ENCODE results near the gene PHF8.

PHF8 gene

GRCh38 chrX:54044126-54044876 lies at the start of gene PHF8:
TSS of gene PHF8 (minus strand) at chrX:54044473. CDS start at chrX:54042728, 1,745 bp downstream.
- DNase-seq = peak; percentile 91

- no peak for DNase-seq
Observed at GRCh38 chrX:54093571-54093970, 49.3 kb upstream of the PHF8 start.

- no peak for DNase-seq
Observed at GRCh38 chrX:54093159-54093558, 48.9 kb upstream of the PHF8 start.

- DNase-seq = no peak
Observed at GRCh38 chrX:54090880-54091279, 46.6 kb upstream of the PHF8 start.

GRCh38 chrX:54089191-54089590 lies 44.9 kb upstream of the PHF8 start:
- DNase-seq = no peak

- DNase-seq = no peak
Observed at GRCh38 chrX:54087661-54088060, 43.4 kb upstream of the PHF8 start.

- DNase-seq = no peak
Observed at GRCh38 chrX:54085666-54086065, 41.4 kb upstream of the PHF8 start.

- no peak for DNase-seq
Observed at GRCh38 chrX:54076903-54077302, 32.6 kb upstream of the PHF8 start.

- no peak for DNase-seq
Observed at GRCh38 chrX:54074826-54075225, 30.6 kb upstream of the PHF8 start.

- no peak for DNase-seq
Observed at GRCh38 chrX:54067766-54068165, 23.5 kb upstream of the PHF8 start.

- no peak for DNase-seq
Observed at GRCh38 chrX:54066841-54067240, 22.6 kb upstream of the PHF8 start.

- no peak for DNase-seq
Observed at GRCh38 chrX:54064564-54064963, 20.3 kb upstream of the PHF8 start.

- DNase-seq = no peak
Observed at GRCh38 chrX:54063361-54063760, 19.1 kb upstream of the PHF8 start.

- no peak for DNase-seq
Observed at GRCh38 chrX:54049801-54050200, 5.5 kb upstream of the PHF8 start.

GRCh38 chrX:54048412-54048811 lies 4.1 kb upstream of the PHF8 start:
- no peak for DNase-seq

GRCh38 chrX:54045563-54046228 lies 1.4 kb upstream of the PHF8 start:
- DNase-seq = no peak

GRCh38 chrX:54044877-54045338 lies 635 bp upstream of the PHF8 start:
- no peak for DNase-seq

- DNase-seq = peak; percentile 29
Observed at GRCh38 chrX:54043541-54044125, 640 bp downstream of the PHF8 start.

- DNase-seq = no peak
Observed at GRCh38 chrX:54043056-54043455, 1.2 kb downstream of the PHF8 start.

- peak; percentile 57 for DNase-seq
Observed at GRCh38 chrX:54042609-54043021, 1.7 kb downstream of the PHF8 start.

- DNase-seq = no peak
Observed at GRCh38 chrX:54030329-54030728, 13.9 kb downstream of the PHF8 start.

- DNase-seq = no peak
Observed at GRCh38 chrX:54029529-54030143, 14.6 kb downstream of the PHF8 start.

- DNase-seq = no peak
Observed at GRCh38 chrX:54024350-54024749, 19.9 kb downstream of the PHF8 start.

Measured in suppressor macrophage treated with lipopolysaccharide for 4 hours (primary cell).